Breast epithelium (tissue), 3 donors: ENCODE data around the gene RADIL.

Experiments used
- POLR2A ChIP-seq: fragments of 450-650 bp; IDR thresholded peaks from one replicate; pipeline ENCODE4 v1.6.1; 2016; ENCODE audit warnings: antibody characterized with exemption, mild to moderate bottlenecking, moderate library complexity
- TF ChIP-seq, protein P1 (sequence below), 3 donors: fragments of 450-650 bp; IDR thresholded peaks; one replicate each; pipeline ENCODE4 v1.5.1; 2016 to 2017; ENCODE audit warnings: antibody characterized with exemption in 3 of 3, mild to moderate bottlenecking in 3 of 3, moderate library complexity in 3 of 3

DNA sequence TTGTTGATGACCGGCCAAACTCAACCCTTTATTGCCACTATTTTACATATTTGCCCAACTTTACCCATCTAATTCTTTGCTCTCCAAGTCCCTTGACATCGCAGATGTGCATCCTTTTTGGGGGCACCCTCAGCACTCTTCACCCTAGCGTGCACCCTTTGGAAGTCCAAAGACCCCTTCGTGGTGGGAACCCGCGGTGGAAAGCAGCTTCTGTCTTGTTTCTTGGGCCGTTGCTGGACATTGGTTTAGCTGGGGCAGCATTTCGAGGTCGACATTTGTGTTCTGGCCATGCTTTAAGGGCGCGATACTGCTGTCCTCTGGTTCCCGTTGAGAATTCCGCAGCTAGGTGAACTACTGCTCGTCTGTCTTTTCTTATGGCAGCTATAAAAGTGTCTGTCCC lies 21.4 kb downstream of the RADIL start:
- TF ChIP-seq, protein P1, sequence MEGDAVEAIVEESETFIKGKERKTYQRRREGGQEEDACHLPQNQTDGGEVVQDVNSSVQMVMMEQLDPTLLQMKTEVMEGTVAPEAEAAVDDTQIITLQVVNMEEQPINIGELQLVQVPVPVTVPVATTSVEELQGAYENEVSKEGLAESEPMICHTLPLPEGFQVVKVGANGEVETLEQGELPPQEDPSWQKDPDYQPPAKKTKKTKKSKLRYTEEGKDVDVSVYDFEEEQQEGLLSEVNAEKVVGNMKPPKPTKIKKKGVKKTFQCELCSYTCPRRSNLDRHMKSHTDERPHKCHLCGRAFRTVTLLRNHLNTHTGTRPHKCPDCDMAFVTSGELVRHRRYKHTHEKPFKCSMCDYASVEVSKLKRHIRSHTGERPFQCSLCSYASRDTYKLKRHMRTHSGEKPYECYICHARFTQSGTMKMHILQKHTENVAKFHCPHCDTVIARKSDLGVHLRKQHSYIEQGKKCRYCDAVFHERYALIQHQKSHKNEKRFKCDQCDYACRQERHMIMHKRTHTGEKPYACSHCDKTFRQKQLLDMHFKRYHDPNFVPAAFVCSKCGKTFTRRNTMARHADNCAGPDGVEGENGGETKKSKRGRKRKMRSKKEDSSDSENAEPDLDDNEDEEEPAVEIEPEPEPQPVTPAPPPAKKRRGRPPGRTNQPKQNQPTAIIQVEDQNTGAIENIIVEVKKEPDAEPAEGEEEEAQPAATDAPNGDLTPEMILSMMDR (IDR thresholded peaks at IDR 0.05) = no peak
- TF ChIP-seq POLR2A = no peak
